GM19328 (cell line): Measurements from ENCODE around the gene HOXA13.

Experiments used
- ATAC-seq: cut with Tn5 transposase; IDR thresholded peaks from one replicate; pipeline ENCODE4 v1.9.1; 2021; ENCODE audit warnings: mild to moderate bottlenecking, moderate library complexity; ENCODE audit not compliant: unreplicated experiment

Gene HOXA13

GRCh38 chr7:27160546-27161213 is 39.2 kb downstream of the HOXA13 start:
- ATAC-seq: no peak

- ATAC-seq: no peak
These were observed 39.7 kb downstream of the HOXA13 start for GRCh38 chr7:27160145-27160545.

- no peak for ATAC-seq
These were observed 40.4 kb downstream of the HOXA13 start for GRCh38 chr7:27159266-27160144.

- ATAC-seq: no peak
These were observed 41.2 kb downstream of the HOXA13 start for GRCh38 chr7:27158436-27159265.

GRCh38 chr7:27157702-27158431 is 42.0 kb downstream of the HOXA13 start:
- ATAC-seq: no peak

- ATAC-seq: no peak
These were observed 42.8 kb downstream of the HOXA13 start for GRCh38 chr7:27156916-27157701.

- no peak for ATAC-seq
These were observed 43.4 kb downstream of the HOXA13 start, which contains the start of gene HOXA7 for GRCh38 chr7:27156508-27156898. Gene HOXA7 (minus strand): TSS chr7:27156675. CDS start chr7:27156545, 130 bp downstream.

- no peak for ATAC-seq
These were observed 43.9 kb downstream of the HOXA13 start for GRCh38 chr7:27155816-27156507.

- no peak for ATAC-seq
These were observed 44.7 kb downstream of the HOXA13 start for GRCh38 chr7:27154901-27155815.

GRCh38 chr7:27154369-27154768 is 45.5 kb downstream of the HOXA13 start:
- no peak for ATAC-seq

GRCh38 chr7:27153526-27153925 is 46.4 kb downstream of the HOXA13 start:
- no peak for ATAC-seq

- ATAC-seq: no peak
These were observed 47.0 kb downstream of the HOXA13 start for GRCh38 chr7:27152816-27153442.

GRCh38 chr7:27151931-27152815 is 47.7 kb downstream of the HOXA13 start, which contains the start of gene HOXA3:
Gene HOXA3 (minus strand): TSS chr7:27152583. CDS start chr7:27110640, 41,943 bp downstream.
- no peak for ATAC-seq

GRCh38 chr7:27151341-27151930 is 48.5 kb downstream of the HOXA13 start:
- ATAC-seq: no peak

- no peak for ATAC-seq
These were observed 49.1 kb downstream of the HOXA13 start for GRCh38 chr7:27150568-27151340.
